Hematopoietic multipotent progenitor cell treated with erythropoietin and hydrocortisone succinate and interleukin-3 and kit ligand, for 15 days (in vitro differentiated cells): Measurements from ENCODE around the gene APOLD1.
"Not testable (repeated sequence)": the region's sequence is repeated elsewhere in the genome, so short reads cannot be mapped to it uniquely, and the experiment has no call there.

Source experiments
- DNase-seq: peaks from one replicate; pipeline ENCODE4 v3.0.0-alpha.2; 2015; ENCODE audit warnings: low spot score

Gene APOLD1

GRCh38 chr12:12807970-12808702 is 22.7 kb downstream of the APOLD1 start:
- DNase-seq, result no peak

DNA sequence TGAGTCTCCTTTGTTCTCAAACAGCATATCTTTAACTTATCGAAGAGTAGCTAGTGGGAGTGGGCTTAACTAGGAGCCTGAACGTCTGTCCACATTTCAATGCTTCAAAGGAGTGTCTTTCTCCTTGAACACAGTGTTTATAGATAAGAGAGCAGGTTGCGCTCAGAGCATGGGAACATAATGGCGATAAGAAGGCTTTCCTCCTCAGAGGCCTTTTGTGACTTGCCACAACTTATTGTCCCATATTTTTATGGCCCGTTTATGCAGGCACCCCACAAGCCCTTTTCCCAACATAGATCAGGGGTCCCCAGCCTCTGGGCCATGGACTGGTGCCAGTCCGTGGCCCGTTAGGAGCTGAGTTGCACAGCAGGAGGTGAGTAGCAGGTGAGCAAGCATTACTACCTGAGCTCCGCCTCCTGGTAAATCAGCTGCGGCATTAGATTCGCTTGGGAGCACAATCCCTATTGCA is 25.1 kb downstream of the APOLD1 start:
- DNase-seq, result no peak

- no peak for DNase-seq
These were observed 25.9 kb downstream of the APOLD1 start for GRCh38 chr12:12811343-12811742.

GRCh38 chr12:12812174-12812573 is 26.7 kb downstream of the APOLD1 start:
- DNase-seq, result no peak

GRCh38 chr12:12812618-12813119 is 27.2 kb downstream of the APOLD1 start:
- no peak for DNase-seq

GRCh38 chr12:12813120-12814101 is 28.0 kb downstream of the APOLD1 start, which contains the start of gene DDX47:
Gene DDX47 (plus strand): TSS chr12:12813346. CDS start chr12:12813368, 22 bp downstream.
- peak; percentile 96 for DNase-seq

DNA sequence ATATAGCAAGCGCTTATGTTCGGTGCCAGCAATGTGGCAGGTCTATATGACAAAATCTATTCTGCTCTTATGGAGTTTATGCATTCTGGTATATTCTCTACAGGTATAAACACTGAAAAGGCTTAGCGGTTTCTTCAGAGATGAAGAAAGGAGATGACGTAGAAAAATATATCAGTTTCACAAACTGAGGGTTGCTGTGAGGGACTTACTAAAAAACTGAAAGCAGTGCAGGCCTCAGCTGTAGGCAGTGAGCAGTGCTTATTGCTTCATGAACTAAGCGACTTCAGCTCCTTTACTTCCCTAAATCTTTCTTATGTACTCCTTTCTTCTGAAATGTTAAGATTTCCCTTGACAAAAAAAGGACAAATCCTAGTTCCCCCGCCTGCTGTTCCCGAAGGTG is 32.2 kb downstream of the APOLD1 start:
- no peak for DNase-seq

- no peak for DNase-seq
These were observed 33.2 kb downstream of the APOLD1 start for GRCh38 chr12:12818701-12819100.

- no peak for DNase-seq
These were observed 33.8 kb downstream of the APOLD1 start for GRCh38 chr12:12819221-12819620.

- DNase-seq, result no peak
These were observed 34.4 kb downstream of the APOLD1 start for GRCh38 chr12:12819752-12820311.

DNA sequence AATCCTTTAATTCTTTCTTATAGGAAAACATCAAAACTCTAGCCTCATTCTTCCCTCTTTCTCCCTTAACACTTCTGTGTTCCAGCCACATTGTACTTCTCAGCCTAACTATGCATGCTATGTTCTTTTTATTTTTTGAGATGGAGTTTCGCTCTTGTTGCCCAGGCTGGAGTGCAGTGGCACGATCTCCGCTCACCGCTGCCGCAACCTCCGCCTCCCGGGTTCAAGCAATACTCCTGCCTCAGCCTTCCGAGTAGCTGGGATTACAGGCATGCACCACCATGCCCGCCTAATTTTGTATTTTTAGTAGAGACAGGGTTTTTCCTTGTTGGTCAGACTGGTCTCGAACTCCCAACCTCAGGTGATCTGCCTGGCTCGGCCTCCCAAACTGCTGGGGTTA is 34.9 kb downstream of the APOLD1 start:
- not testable (repeated sequence) for DNase-seq

DNA sequence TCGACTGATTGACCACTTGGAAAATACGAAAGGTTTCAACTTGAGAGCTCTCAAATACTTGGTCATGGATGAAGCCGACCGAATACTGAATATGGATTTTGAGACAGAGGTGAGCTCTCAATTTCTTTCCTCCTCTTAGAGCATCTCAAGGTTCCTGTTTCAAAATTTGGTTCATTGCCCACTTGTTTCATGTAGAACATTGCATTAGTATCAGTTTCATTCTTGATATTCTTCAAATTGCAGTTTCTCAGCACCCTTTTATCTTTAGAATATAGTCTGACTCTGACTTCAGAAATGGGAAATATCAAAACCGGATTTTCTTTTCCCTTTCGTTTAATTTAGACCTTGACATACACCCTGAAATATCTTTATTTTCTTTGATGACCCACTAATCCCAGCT is 36.5 kb downstream of the APOLD1 start:
- DNase-seq, result no peak

- no peak for DNase-seq
These were observed 37.4 kb downstream of the APOLD1 start for GRCh38 chr12:12822886-12823285.

GRCh38 chr12:12823300-12823699 is 37.8 kb downstream of the APOLD1 start:
- DNase-seq, result no peak

DNA sequence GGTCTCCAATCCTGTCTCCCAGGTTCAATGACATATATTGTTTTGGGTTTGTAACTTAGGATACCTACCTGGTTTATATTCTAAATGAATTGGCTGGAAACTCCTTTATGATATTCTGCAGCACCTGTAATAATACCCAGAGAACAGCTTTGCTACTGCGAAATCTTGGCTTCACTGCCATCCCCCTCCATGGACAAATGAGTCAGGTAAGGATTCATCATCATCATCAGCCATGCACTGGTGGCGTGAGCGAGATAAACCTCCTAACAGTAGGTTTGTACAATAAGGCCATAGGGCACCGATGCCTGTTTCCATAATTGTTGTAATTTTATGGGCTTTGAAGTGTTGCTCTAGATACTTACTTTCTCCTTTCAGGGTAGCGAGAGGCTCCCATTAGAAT is 38.4 kb downstream of the APOLD1 start:
- DNase-seq, result no peak

DNA sequence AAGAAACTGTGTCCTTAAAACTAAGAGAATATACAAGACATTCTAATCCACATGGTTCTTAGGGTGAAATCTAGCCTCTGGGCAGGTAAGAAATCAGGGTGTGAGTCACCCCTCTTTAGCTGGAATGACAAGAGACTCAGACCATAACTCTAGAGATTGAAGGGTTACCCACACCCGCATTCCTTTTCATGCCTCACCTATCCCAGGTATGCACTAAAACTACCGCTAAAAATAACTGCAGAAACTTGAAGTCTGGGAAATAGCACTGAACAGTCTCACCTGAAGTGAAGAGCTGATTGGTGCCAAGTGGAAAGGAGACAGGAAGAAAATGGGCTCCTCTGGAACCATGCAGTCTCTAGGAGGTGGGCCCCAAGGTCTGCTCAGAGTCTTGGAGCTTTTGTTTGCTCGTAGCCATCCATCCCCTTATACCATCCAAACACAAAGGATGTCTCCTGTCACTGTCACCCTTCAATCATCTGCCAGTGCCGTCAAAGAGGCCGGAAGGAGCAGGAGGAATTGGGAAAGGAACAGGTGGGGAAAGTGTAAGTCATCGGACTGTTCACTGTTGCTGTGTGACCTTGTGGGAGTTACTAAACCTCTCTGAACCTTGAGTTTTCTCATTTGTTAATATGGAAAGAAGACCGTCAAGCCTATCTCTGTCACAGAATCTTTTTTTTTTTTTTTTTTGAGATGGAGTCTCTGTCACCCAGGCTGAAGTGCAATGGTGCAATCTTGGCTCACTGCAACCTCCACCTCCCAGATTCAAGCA is 50.1 kb downstream of the APOLD1 start:
- DNase-seq, result no peak

- DNase-seq, result no peak
These were observed 51.1 kb downstream of the APOLD1 start for GRCh38 chr12:12836571-12836970.

GRCh38 chr12:12837025-12837812 is 51.8 kb downstream of the APOLD1 start:
- peak; percentile 56 for DNase-seq

DNA sequence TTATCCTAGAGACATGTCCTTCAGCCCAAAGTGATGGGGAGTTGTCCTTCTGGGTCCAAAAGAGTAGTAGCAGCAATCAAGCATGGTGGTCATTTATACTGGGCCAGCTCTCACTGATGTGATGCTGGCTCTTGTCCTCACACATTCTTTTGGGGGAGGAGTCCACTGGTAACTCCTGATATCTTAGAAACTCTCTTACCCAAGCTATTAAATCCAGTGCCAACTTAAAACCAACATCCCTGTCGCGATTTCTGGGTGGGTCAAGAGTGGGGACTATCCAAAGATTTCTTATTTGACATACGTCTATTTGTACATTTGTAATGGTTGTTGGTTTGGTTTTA is 52.3 kb downstream of the APOLD1 start:
- DNase-seq, result no peak

DNA sequence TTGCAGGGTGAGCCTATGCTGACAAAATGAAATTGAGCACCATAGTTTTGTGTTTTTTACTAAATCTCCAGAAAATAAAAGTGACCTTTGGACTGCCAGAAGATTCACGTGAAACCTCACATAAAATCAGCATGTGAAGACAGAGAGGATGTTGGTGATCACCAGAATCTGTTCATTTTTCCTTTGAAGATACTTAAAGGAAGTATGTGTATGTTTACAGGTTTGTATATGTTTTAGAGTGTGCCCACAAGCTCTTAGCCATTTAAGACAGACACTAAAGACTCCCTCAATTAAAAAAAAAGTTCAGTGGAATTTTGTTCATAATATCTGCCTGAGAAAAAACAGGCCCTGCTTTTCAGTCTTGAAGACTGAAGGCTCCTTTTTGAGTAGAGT is 53.5 kb downstream of the APOLD1 start:
- no peak for DNase-seq

DNA sequence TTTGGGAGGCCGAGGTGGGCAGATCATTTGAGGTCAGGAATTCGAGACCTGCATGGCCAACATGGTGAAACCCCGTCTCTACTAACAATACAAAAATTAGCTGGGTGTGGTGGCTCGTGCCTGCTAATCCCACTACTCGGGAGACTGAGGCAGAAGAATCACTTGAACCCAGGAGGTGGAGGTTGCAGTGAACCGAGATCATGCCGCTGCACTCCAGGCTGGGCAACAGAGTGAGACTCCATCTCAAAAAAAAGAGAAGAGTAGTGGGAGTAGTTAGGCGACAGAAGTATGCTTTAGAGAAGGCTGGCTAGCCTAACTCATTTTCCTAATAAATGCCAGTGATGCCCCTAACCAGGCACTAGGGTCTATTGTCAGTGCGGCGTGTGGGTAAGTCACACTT is 54.0 kb downstream of the APOLD1 start:
- not testable (repeated sequence) for DNase-seq
